IMR-90 (cell line): ENCODE results near the gene CBY1. TPM values are rescaled to one million over a fixed set of nuclear protein-coding genes. Genes with fewer than 3 reads are reported as not detected.

ENCODE experiments used
- ATAC-seq: fragments of 200-7000 bp; cut with Tn5 transposase; 2 replicates; pipeline ENCODE4 v1.9.1; 2020; ENCODE audit warnings: low read depth, mild to moderate bottlenecking, moderate library complexity
- BruUV-seq: library from RNA; stranded (reverse); fragments of 400-500 nt; replicated peaks from 2 replicates; lab custom pipeline; 2021; lab: Mats Ljungman, UMichigan
- CTCF ChIA-PET: fragments of 300-600 bp; formaldehyde crosslinking; extraction: SDS; loops from one replicate; lab custom pipeline; 2021; ENCODE audit warnings: antibody characterized with exemption; lab: Yijun Ruan, JAX
- POLR2A ChIA-PET: fragments of 300-600 bp; sonication (Branson Sonifier 250); formaldehyde crosslinking; loops from one replicate; lab custom pipeline; 2022; ENCODE audit warnings: antibody characterized with exemption; ENCODE audit not compliant: unreplicated experiment; lab: Charles Lee
- DNase-seq: peaks from one replicate; pipeline ENCODE4 v3.0.0; 2013
- H2AFZ ChIP-seq: replicated peaks from 2 replicates; pipeline ENCODE3; 2013; ENCODE audit warnings: low read length, mild to moderate bottlenecking; ENCODE audit not compliant: poor library complexity
- H2AK5ac ChIP-seq: 2 replicates; pipeline ENCODE4 v1.6.1; 2013; ENCODE audit warnings: low read depth, low read length, inconsistent platforms
- H2AK9ac ChIP-seq: replicated peaks from 2 replicates; pipeline ENCODE3; 2013; ENCODE audit warnings: mild to moderate bottlenecking, low read depth, low read length, moderate library complexity; ENCODE audit not compliant: poor library complexity
- H2BK120ac ChIP-seq: 2 replicates; pipeline ENCODE4 v1.6.1; 2013; ENCODE audit warnings: low read depth, low read length, inconsistent platforms
- H2BK15ac ChIP-seq: 3 replicates; pipeline ENCODE4 v1.6.1; 2013; ENCODE audit warnings: low read depth, low read length, inconsistent platforms
- H2BK20ac ChIP-seq: 2 replicates; pipeline ENCODE4 v1.6.1; 2013; ENCODE audit warnings: low read depth, mild to moderate bottlenecking, inconsistent platforms, low read length, moderate library complexity
- H2BK5ac ChIP-seq: 2 replicates; pipeline ENCODE4 v1.6.1; 2013; ENCODE audit warnings: mild to moderate bottlenecking, low read depth, low read length, inconsistent platforms; ENCODE audit not compliant: poor library complexity, severe bottlenecking
- H3K14ac ChIP-seq: replicated peaks from 2 replicates; pipeline ENCODE4 v1.6.1; 2013; ENCODE audit warnings: low read depth, low read length, inconsistent platforms
- H3K18ac ChIP-seq: 2 replicates; pipeline ENCODE4 v1.6.1; 2013; ENCODE audit warnings: low read depth, low read length, control low read depth
- H3K23ac ChIP-seq: 2 replicates; pipeline ENCODE4 v1.6.1; 2013; ENCODE audit warnings: low read depth, low read length, inconsistent platforms
- H3K27ac ChIP-seq: 2 replicates; pipeline ENCODE4 v1.5.1; 2013; ENCODE audit warnings: mild to moderate bottlenecking, control low read depth, low read length; ENCODE audit not compliant: insufficient read depth
- H3K27me3 ChIP-seq: 2 replicates; pipeline ENCODE4 v1.6.1; 2013; ENCODE audit warnings: low read length; ENCODE audit not compliant: control insufficient read depth, insufficient read depth
- H3K36me3 ChIP-seq: 2 replicates; pipeline ENCODE4 v1.6.1; 2013; ENCODE audit warnings: low read length, mixed read lengths; ENCODE audit not compliant: control insufficient read depth, insufficient read depth
- H3K4ac ChIP-seq: 2 replicates; pipeline ENCODE4 v1.6.1; 2013; ENCODE audit warnings: low read depth, low read length, inconsistent platforms
- H3K4me1 ChIP-seq: 2 replicates; pipeline ENCODE4 v1.6.1; 2013; ENCODE audit warnings: low read length, mixed read lengths; ENCODE audit not compliant: control insufficient read depth, insufficient read depth
- H3K4me2 ChIP-seq: 2 replicates; pipeline ENCODE4 v1.6.1; 2013; ENCODE audit warnings: low read depth, mild to moderate bottlenecking, control low read depth, low read length, moderate library complexity
- H3K4me3 ChIP-seq: 2 replicates; pipeline ENCODE4 v1.5.1; 2013; ENCODE audit warnings: low read depth, mild to moderate bottlenecking, control low read depth, low read length, moderate library complexity; ENCODE audit not compliant: insufficient read depth
- H3K56ac ChIP-seq: 2 replicates; pipeline ENCODE4 v1.6.1; 2013; ENCODE audit warnings: low read length, inconsistent platforms; ENCODE audit not compliant: insufficient read depth; ENCODE audit errors: extremely low read depth
- H3K79me1 ChIP-seq, 2 experiments: 2 replicates each; pipeline ENCODE4 v1.6.1; 2013; ENCODE audit warnings: low read length in 2 of 2, inconsistent platforms in 1 of 2, low read depth in 1 of 2
- H3K9ac ChIP-seq: 2 replicates; pipeline ENCODE4 v1.6.1; 2013; ENCODE audit warnings: low read depth, low read length, control low read depth
- H3K9me1 ChIP-seq: 2 replicates; pipeline ENCODE4 v1.6.1; 2013; ENCODE audit warnings: low read length, inconsistent platforms; ENCODE audit not compliant: insufficient read depth
- H3K9me3 ChIP-seq: 2 replicates; pipeline ENCODE4 v1.6.1; 2013; ENCODE audit warnings: low read length; ENCODE audit not compliant: control insufficient read depth, insufficient read depth
- H4K20me1 ChIP-seq: 2 replicates; pipeline ENCODE4 v1.6.1; 2013; ENCODE audit warnings: low read length, inconsistent platforms; ENCODE audit not compliant: insufficient read depth
- H4K5ac ChIP-seq: 2 replicates; pipeline ENCODE4 v1.6.1; 2013; ENCODE audit warnings: mild to moderate bottlenecking, low read depth, low read length, control low read depth
- H4K8ac ChIP-seq, 2 experiments: 2 replicates each; pipeline ENCODE4 v1.6.1; 2013; ENCODE audit warnings: low read depth in 2 of 2, low read length in 2 of 2, control low read depth in 1 of 2, inconsistent platforms in 1 of 2
- H4K91ac ChIP-seq: 2 replicates; pipeline ENCODE4 v1.6.1; 2013; ENCODE audit warnings: low read depth, low read length, inconsistent platforms; ENCODE audit not compliant: insufficient read depth
- BHLHE40 ChIP-seq: fragments of 150-350 bp; IDR thresholded peaks from 2 replicates; pipeline ENCODE4 v1.6.1; 2016; ENCODE audit warnings: mild to moderate bottlenecking, low read depth, low read length
- CEBPB ChIP-seq: IDR thresholded peaks from 2 replicates; pipeline ENCODE4 v1.6.1; 2012; ENCODE audit warnings: low read depth, low read length, improper control_type of control experiment
- CHD1 ChIP-seq: IDR thresholded peaks from 2 replicates; pipeline ENCODE4 v1.6.1; 2012; ENCODE audit warnings: low read depth, low read length, improper control_type of control experiment
- FOS ChIP-seq: fragments of 150-350 bp; IDR thresholded peaks from 2 replicates; pipeline ENCODE4 v1.6.1; 2016; ENCODE audit warnings: low read depth, low read length
- MAFK ChIP-seq: IDR thresholded peaks from 2 replicates; pipeline ENCODE4 v1.6.1; 2012; ENCODE audit warnings: low read depth, low read length, improper control_type of control experiment
- MAZ ChIP-seq: IDR thresholded peaks from 2 replicates; pipeline ENCODE4 v1.6.1; 2012; ENCODE audit warnings: low read depth, mild to moderate bottlenecking, low read length, improper control_type of control experiment, moderate library complexity, borderline replicate concordance
- MXI1 ChIP-seq: IDR thresholded peaks from 2 replicates; pipeline ENCODE4 v1.6.1; 2012; ENCODE audit warnings: low read depth, mild to moderate bottlenecking, low read length, moderate library complexity, borderline replicate concordance
- NFE2L2 ChIP-seq: fragments of 150-350 bp; IDR thresholded peaks from 2 replicates; pipeline ENCODE4 v1.6.1; 2016; ENCODE audit warnings: low read depth, mild to moderate bottlenecking, low read length
- POLR2A ChIP-seq: IDR thresholded peaks from 2 replicates; pipeline ENCODE4 v1.6.1; 2012; ENCODE audit warnings: mild to moderate bottlenecking, low read depth, low read length
- RAD21 ChIP-seq: IDR thresholded peaks from 2 replicates; pipeline ENCODE4 v1.6.1; 2012; ENCODE audit warnings: low read length, improper control_type of control experiment
- RCOR1 ChIP-seq: IDR thresholded peaks from 2 replicates; pipeline ENCODE4 v1.6.1; 2012; ENCODE audit warnings: mild to moderate bottlenecking, low read length, improper control_type of control experiment; ENCODE audit not compliant: insufficient replicate concordance
- RFX5 ChIP-seq: IDR thresholded peaks from 2 replicates; pipeline ENCODE4 v1.8.0; 2012; ENCODE audit warnings: low read depth, mild to moderate bottlenecking, low read length, moderate library complexity
- SMC3 ChIP-seq: fragments of 150-350 bp; IDR thresholded peaks from 2 replicates; pipeline ENCODE4 v1.6.1; 2016; ENCODE audit warnings: low read depth, mild to moderate bottlenecking, antibody characterized with exemption, low read length, moderate library complexity
- USF2 ChIP-seq: fragments of 150-350 bp; IDR thresholded peaks from 2 replicates; pipeline ENCODE4 v1.6.1; 2017; ENCODE audit warnings: mild to moderate bottlenecking, antibody characterized with exemption, low read length, low read depth
- WGBS, 2 experiments: methylation state at CpG; one replicate each; pipeline versions ENCODE4 v1.1.5 to v1.1.7; 2013; ENCODE audit warnings: missing lambda C conversion rate in 2 of 2; ENCODE audit not compliant: insufficient read length in 1 of 2; ENCODE audit errors: extremely low coverage in 2 of 2; 5-methylcytosine and 5-hydroxymethylcytosine counted together
- dilution Hi-C: fragments of 300-500 bp; cut with HindIII; formaldehyde crosslinking; loops from one replicate; pipeline ENCODE4 v1.14.3; 2018; ENCODE audit warnings: low sequenced_read_pairs; ENCODE audit not compliant: unreplicated experiment
- in situ Hi-C: fragments of 300-500 bp; cut with MboI; formaldehyde crosslinking; loops from 3 replicates; pipeline ENCODE4 v1.14.3; 2019; ENCODE audit warnings: low sequenced_read_pairs, inconsistent platforms, mixed read lengths
- intact Hi-C: fragments of 100-400 bp; cut with micrococcal nuclease; formaldehyde crosslinking; loops from 2 replicates; pipeline ENCODE4 v1.10.0; 2022
- polyA plus RNA-seq, 3 experiments: library from polyadenylated mRNA; depleted of rRNA; stranded (reverse); fragments of >200 nt; gene quantifications; 2 replicates each; pipeline ENCODE4 v1.2.3, GENCODE V29; 2012; ENCODE audit warnings: low replicate concordance in 1 of 3
- total RNA-seq: library from RNA; depleted of rRNA; stranded (reverse); fragments of >200 nt; gene quantifications from 2 replicates; pipeline ENCODE4 v1.2.3, GENCODE V29; 2012
- TF ChIP-seq, protein P1 (sequence below): conservative IDR thresholded peaks from 2 replicates; pipeline ENCODE4 v1.5.1; 2012; ENCODE audit warnings: mild to moderate bottlenecking, low read depth, low read length, improper control_type of control experiment
- TF ChIP-seq, protein P2 (sequence below): fragments of 150-350 bp; IDR thresholded peaks from 2 replicates; pipeline ENCODE4 v1.6.1; 2016; ENCODE audit warnings: low read depth, mild to moderate bottlenecking, low read length, moderate library complexity, borderline replicate concordance

CBY1 gene
- total and polyA plus RNA-seq, 2 of the 4 experiments (the other 2 are of a cell fraction): 13.8 to 30.0 TPM

GRCh38 chr22:38715852-38716251, 59.4 kb downstream of the CBY1 start:
- Histone ChIP-seq H3K4me2 (no peak overlapping the region), H4K91ac (no peak overlapping the region), H2BK5ac (no peak overlapping the region), H2AK9ac (no peak overlapping the region), H3K79me1 (peaks cover 43 to 87% of the 10 kb centered on the region in 2 experiments), H4K20me1 (peaks cover 65% of the 10 kb centered on the region), H3K56ac (no peak overlapping the region), H4K8ac (no peak overlapping the region), H4K5ac (no peak overlapping the region), H2AFZ (no peak overlapping the region), H3K14ac (no peak overlapping the region), H2BK20ac (no peak overlapping the region), H3K9ac (no peak overlapping the region), H3K4me3 (no peak overlapping the region), H2BK15ac (no peak overlapping the region), H3K9me3 (no peaks in the 10 kb centered on the region), H3K4ac (no peak overlapping the region), H3K27me3 (no peaks in the 10 kb centered on the region), H3K9me1 (peaks cover 32% of the 10 kb centered on the region), H2AK5ac (no peak overlapping the region), H3K23ac (no peak overlapping the region), H3K18ac (no peak overlapping the region), H3K36me3 (peaks cover 22% of the 10 kb centered on the region), H3K4me1 (peaks cover 4% of the 10 kb centered on the region), H3K27ac (no peak overlapping the region), H2BK120ac (no peak overlapping the region)
- no TSS peak for BruUV-seq
- WGBS, 2 experiments: 98% methylated on average over 8 of the region's 15 CpGs; no CpG with 5 or more reads in 1 of the 2 experiments
- DNase-seq (no peak), ATAC-seq (no peak)
- intact Hi-C loops (no loop called here), dilution Hi-C loops (no loop called here), in situ Hi-C loops (no loop called here)
- TF ChIP-seq RFX5 (no peak), CHD1 (no peak), BHLHE40 (no peak), RCOR1 (no peak), MAZ (no peak), NFE2L2 (no peak), USF2 (no peak), MXI1 (no peak), SMC3 (no peak), CEBPB (no peak), MAFK (no peak), POLR2A (no peak), FOS (no peak), RAD21 (no peak)
- TF ChIP-seq, protein P1, sequence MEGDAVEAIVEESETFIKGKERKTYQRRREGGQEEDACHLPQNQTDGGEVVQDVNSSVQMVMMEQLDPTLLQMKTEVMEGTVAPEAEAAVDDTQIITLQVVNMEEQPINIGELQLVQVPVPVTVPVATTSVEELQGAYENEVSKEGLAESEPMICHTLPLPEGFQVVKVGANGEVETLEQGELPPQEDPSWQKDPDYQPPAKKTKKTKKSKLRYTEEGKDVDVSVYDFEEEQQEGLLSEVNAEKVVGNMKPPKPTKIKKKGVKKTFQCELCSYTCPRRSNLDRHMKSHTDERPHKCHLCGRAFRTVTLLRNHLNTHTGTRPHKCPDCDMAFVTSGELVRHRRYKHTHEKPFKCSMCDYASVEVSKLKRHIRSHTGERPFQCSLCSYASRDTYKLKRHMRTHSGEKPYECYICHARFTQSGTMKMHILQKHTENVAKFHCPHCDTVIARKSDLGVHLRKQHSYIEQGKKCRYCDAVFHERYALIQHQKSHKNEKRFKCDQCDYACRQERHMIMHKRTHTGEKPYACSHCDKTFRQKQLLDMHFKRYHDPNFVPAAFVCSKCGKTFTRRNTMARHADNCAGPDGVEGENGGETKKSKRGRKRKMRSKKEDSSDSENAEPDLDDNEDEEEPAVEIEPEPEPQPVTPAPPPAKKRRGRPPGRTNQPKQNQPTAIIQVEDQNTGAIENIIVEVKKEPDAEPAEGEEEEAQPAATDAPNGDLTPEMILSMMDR: no peak
- TF ChIP-seq, protein P2, sequence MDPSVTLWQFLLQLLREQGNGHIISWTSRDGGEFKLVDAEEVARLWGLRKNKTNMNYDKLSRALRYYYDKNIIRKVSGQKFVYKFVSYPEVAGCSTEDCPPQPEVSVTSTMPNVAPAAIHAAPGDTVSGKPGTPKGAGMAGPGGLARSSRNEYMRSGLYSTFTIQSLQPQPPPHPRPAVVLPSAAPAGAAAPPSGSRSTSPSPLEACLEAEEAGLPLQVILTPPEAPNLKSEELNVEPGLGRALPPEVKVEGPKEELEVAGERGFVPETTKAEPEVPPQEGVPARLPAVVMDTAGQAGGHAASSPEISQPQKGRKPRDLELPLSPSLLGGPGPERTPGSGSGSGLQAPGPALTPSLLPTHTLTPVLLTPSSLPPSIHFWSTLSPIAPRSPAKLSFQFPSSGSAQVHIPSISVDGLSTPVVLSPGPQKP: no peak
- POLR2A ChIA-PET: no interaction called here
- CTCF ChIA-PET: interaction anchor here (1.3 kb wide), 1 partner anchor 53 kb away, joined by 3 read pairs; no protein-coding TSS in a partner anchor
